MCF 10A (cell line): Measurements from ENCODE around the gene HSD17B8. TPM values are rescaled to one million over a fixed set of nuclear protein-coding genes. Genes with fewer than 3 reads are reported as not detected.

Source experiments
- BruUV-seq: library from RNA; stranded (reverse); fragments of 400-500 nt; replicated peaks from 2 replicates; lab custom pipeline; 2021; lab: Mats Ljungman, UMichigan
- CTCF ChIA-PET: fragments of 300-600 bp; sonication (Branson Sonifier 250); formaldehyde crosslinking; extraction: SDS; loops from one replicate; lab custom pipeline; 2021; ENCODE audit warnings: antibody characterized with exemption, inconsistent platforms; lab: Yijun Ruan, JAX
- POLR2A ChIA-PET: fragments of 300-600, 350-650 bp; sonication (Branson Sonifier 250); formaldehyde crosslinking; extraction: SDS; loops from one replicate; lab custom pipeline; 2020; ENCODE audit warnings: antibody characterized with exemption, inconsistent platforms; lab: Yijun Ruan, JAX
- DNase-seq: peaks from one replicate; pipeline ENCODE4 v3.0.0-alpha.2; 2018; ENCODE audit not compliant: unreplicated experiment
- H3K27ac Mint-ChIP-seq: one replicate; pipeline ENCODE4 v1.8.0; 2022; ENCODE audit warnings: mild to moderate bottlenecking, low read depth, mixed read lengths; ENCODE audit not compliant: unreplicated experiment
- H3K27me3 Mint-ChIP-seq: one replicate; pipeline ENCODE4 v1.8.0; 2022; ENCODE audit warnings: mixed read lengths; ENCODE audit not compliant: insufficient read depth, unreplicated experiment
- H3K36me3 Mint-ChIP-seq: one replicate; pipeline ENCODE4 v1.8.0; 2022; ENCODE audit warnings: mild to moderate bottlenecking, moderate library complexity, mixed read lengths; ENCODE audit not compliant: insufficient read depth, unreplicated experiment
- H3K4me1 Mint-ChIP-seq: one replicate; pipeline ENCODE4 v1.8.0; 2022; ENCODE audit warnings: mixed read lengths; ENCODE audit not compliant: insufficient read depth, unreplicated experiment
- H3K4me3 Mint-ChIP-seq: one replicate; pipeline ENCODE4 v1.8.0; 2022; ENCODE audit warnings: mild to moderate bottlenecking, moderate library complexity, mixed read lengths; ENCODE audit not compliant: unreplicated experiment
- H3K9me3 Mint-ChIP-seq: one replicate; pipeline ENCODE4 v1.8.0; 2022; ENCODE audit warnings: mixed read lengths; ENCODE audit not compliant: unreplicated experiment
- intact Hi-C: fragments of 100-400 bp; cut with micrococcal nuclease; formaldehyde crosslinking; loops from 2 replicates; pipeline ENCODE4 v1.14.1; 2022
- total RNA-seq: library from RNA; stranded (reverse); gene quantifications from 2 replicates; pipeline ENCODE4 v1.2.3, GENCODE V29; 2022
- TF ChIP-seq, protein P1 (sequence below): fragments of 200-600 bp; IDR thresholded peaks from one replicate; pipeline ENCODE4 v1.8.0; 2022; ENCODE audit warnings: antibody characterized with exemption, mild to moderate bottlenecking; ENCODE audit not compliant: unreplicated experiment

Gene HSD17B8
- total RNA-seq, 1 experiment from 2014 or later = 26.4 TPM

DNA sequence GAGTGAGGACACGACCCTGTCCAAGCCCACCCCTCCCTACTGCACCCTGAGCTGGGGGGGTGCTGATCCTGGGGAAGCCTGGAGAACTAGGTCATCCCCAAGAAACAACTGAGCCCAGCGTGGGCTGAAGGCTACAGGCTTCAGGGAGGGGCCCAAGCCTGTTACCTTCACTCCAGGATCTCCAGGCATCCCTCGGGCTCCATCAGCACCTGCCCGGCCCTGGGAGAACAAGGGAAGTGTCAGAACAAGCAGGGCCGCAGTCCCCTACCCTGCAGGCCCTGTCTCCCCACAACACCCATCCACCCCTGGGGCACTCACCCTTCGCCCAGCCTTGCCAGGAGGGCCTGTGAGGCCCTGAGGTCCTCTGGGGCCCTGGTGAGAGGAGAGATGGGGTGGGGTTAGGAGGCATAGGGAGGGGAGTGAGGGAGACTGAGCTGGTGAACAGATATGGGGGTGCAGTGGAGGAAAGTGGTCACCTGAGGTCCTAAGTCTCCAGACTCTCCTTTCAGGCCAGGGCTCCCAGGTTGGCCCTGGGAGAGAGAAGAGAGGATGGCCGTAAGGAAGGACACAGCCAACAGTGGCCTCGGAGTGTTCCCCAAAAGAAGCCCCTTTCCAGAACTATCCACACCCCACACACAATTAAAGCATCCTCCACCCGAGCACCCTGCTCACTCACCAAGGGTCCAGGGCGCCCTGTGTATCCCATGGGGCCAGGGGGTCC, 25.5 kb upstream of the HSD17B8 start:
- Mint-ChIP-seq H3K27ac (no peak overlapping the region), H3K4me1 (no peaks in the 10 kb centered on the region), H3K36me3 (no peaks in the 10 kb centered on the region), H3K9me3 (peaks cover 12% of the 10 kb centered on the region), H3K27me3 (peaks cover 24% of the 10 kb centered on the region), H3K4me3 (no peak overlapping the region)
- DNase-seq = no peak
- no TSS peak for BruUV-seq
- POLR2A ChIA-PET = no interaction called here
- intact Hi-C loops = no loop called here
- CTCF ChIA-PET = interaction anchor here (0.5 to 1.0 kb wide), 2 partner anchors 11 to 328 kb away, joined by 3 read pairs; no protein-coding TSS in a partner anchor
- TF ChIP-seq, protein P1, sequence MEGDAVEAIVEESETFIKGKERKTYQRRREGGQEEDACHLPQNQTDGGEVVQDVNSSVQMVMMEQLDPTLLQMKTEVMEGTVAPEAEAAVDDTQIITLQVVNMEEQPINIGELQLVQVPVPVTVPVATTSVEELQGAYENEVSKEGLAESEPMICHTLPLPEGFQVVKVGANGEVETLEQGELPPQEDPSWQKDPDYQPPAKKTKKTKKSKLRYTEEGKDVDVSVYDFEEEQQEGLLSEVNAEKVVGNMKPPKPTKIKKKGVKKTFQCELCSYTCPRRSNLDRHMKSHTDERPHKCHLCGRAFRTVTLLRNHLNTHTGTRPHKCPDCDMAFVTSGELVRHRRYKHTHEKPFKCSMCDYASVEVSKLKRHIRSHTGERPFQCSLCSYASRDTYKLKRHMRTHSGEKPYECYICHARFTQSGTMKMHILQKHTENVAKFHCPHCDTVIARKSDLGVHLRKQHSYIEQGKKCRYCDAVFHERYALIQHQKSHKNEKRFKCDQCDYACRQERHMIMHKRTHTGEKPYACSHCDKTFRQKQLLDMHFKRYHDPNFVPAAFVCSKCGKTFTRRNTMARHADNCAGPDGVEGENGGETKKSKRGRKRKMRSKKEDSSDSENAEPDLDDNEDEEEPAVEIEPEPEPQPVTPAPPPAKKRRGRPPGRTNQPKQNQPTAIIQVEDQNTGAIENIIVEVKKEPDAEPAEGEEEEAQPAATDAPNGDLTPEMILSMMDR = no peak

DNA sequence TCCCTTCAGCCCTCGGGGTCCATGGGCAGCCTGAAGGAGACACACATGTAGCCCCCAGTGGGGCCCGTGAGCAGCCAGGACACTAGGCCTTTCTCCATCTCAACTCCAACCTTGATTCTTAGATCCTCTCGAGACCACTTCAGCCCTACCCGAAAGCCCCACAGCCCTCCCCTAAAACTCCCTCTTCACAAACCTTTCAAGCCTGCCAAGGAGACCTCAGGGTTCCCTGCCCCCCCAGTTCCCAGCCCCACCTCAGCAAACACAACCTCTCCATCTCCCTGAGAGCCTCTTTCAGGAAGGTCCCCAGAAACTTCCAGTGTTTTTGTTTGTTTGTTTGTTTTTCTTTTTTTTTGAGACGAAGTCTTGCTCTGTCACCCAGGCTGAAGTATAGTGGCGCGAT, 23.3 kb upstream of the HSD17B8 start:
- POLR2A ChIA-PET = interaction anchor here (0.5 kb wide), 1 partner anchor 71 kb away, joined by 4 read pairs; no protein-coding TSS in a partner anchor
- no peak for DNase-seq
- CTCF ChIA-PET = no interaction called here
- H3K27me3 Mint-ChIP-seq = peaks cover 9% of the 10 kb centered on the region
- TF ChIP-seq, protein P1 = no peak
- peaks cover 12% of the 10 kb centered on the region for H3K9me3 Mint-ChIP-seq
- intact Hi-C loops = no loop called here
- H3K27ac Mint-ChIP-seq = no peak overlapping the region
- no peaks in the 10 kb centered on the region for H3K36me3 Mint-ChIP-seq
- no peaks in the 10 kb centered on the region for H3K4me1 Mint-ChIP-seq
- H3K4me3 Mint-ChIP-seq = no peak overlapping the region
- no TSS peak for BruUV-seq

DNA sequence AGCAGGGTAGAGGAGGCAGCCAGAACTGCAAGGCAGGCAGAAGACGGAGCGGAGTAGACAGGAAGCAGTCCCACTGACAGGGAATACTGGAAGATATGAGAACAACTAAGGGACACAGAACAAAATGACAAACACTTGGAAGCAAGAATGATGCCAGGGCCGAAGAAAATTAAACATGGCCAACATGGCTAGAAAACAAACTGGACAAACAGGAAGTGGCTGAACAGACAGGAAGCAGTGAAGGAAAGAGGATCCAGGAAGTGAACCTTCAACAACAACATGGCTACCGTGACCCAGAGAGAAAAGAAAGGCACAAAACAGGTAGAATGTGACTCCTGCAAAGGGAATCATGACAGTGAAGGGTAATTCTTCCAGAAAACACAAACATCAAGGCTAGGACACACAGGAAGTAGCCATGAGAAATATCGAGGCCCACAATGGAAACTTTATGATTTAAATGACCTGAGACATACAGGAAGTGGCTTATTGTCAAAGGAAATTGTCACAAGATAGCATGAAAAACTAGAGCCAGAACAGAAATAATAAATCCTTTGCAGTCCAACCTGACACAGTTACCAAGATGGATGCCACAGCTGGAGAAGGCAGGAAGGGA, 21.3 kb upstream of the HSD17B8 start:
- no peak overlapping the region for H3K27ac Mint-ChIP-seq
- H3K36me3 Mint-ChIP-seq = no peaks in the 10 kb centered on the region
- ChIA-PET CTCF (interaction anchor here (0.9 kb wide), 1 partner anchor 14 kb away, joined by 3 read pairs; no protein-coding TSS in a partner anchor), POLR2A (interaction anchor here (0.6 kb wide), 1 partner anchor 584 kb away, joined by 3 read pairs; no protein-coding TSS in a partner anchor)
- no TSS peak for BruUV-seq
- H3K4me1 Mint-ChIP-seq = no peaks in the 10 kb centered on the region
- DNase-seq = no peak
- H3K4me3 Mint-ChIP-seq = no peak overlapping the region
- H3K9me3 Mint-ChIP-seq = peaks cover 12% of the 10 kb centered on the region
- no peaks in the 10 kb centered on the region for H3K27me3 Mint-ChIP-seq
- TF ChIP-seq, protein P1 = no peak
- intact Hi-C loops = no loop called here

DNA sequence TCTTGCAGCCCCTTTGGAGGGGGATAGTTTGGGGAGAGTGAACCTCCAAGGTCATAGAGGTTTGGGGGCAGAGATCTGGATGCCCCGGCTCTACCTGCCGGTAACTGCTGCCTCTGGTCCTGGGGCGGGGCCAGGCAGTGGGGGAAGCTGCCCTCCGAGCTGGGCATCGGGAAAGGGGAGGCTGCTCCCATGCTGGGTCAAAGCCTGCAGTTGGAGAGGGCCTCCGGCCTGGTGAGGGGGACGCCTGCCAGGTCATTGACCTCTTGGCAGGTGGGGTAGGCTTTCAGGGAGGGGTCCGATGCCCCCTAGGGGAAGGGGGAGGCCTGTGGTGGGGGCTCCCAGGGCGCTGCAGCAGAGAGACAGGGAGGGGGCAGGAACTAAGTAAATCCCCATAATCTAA, 19.3 kb upstream of the HSD17B8 start:
- ChIA-PET POLR2A (no interaction called here), CTCF (no interaction called here)
- H3K36me3 Mint-ChIP-seq = no peaks in the 10 kb centered on the region
- DNase-seq = no peak
- TF ChIP-seq, protein P1 = no peak
- H3K4me1 Mint-ChIP-seq = no peaks in the 10 kb centered on the region
- H3K27ac Mint-ChIP-seq = no peak overlapping the region
- no peak overlapping the region for H3K4me3 Mint-ChIP-seq
- H3K9me3 Mint-ChIP-seq = peaks cover 12% of the 10 kb centered on the region
- intact Hi-C loops = no loop called here
- no peaks in the 10 kb centered on the region for H3K27me3 Mint-ChIP-seq
- BruUV-seq = no TSS peak
